Measurements from ENCODE around the gene CDK2AP2. TPM values are rescaled to one million over a fixed set of nuclear protein-coding genes. Genes with fewer than 3 reads are reported as not detected.

The CDK2AP2 gene
- polyA plus RNA-seq, 2 of the 4 experiments (the other 2 are of a cell fraction), result 36.6 to 53.1 TPM

GRCh38 chr11:67501854-67502253 lies 6.1 kb downstream of the CDK2AP2 start:
- H3K9me3 ChIP-seq, result no peaks in the 10 kb centered on the region
- FAIRE-seq (no peak), ATAC-seq (no peak), DNase-seq (ENCODE audit: low read depth in 1 of 2, low spot score in 1 of 2) (no peak)
- H3K4me2 ChIP-seq, result no peak overlapping the region
- peaks cover 24% of the 10 kb centered on the region for H3K4me1 ChIP-seq
- WGBS (ENCODE audit: missing lambda C conversion rate), result 97% methylated on average over 18 of the region's 18 CpGs
- TF ChIP-seq CHD4 (IDR thresholded peaks at IDR 0.05; ENCODE audit: borderline replicate concordance) (no peak), HMGXB4 (CRISPR knock-in tag; IDR thresholded peaks at IDR 0.05; ENCODE audit: borderline replicate concordance) (no peak), ELK1 (IDR thresholded peaks at IDR 0.05; ENCODE audit: low read depth, low read length) (no peak), CBX2 (IDR thresholded peaks at IDR 0.05; ENCODE audit: borderline replicate concordance, low read depth) (no peak), PHF8 (IDR thresholded peaks at IDR 0.05; ENCODE audit: borderline replicate concordance, low read depth) (no peak), HDAC2 (IDR thresholded peaks at IDR 0.05) (no peak), CHD2 (IDR thresholded peaks at IDR 0.05; ENCODE audit: low read length, partially characterized antibody) (no peak), MYC (IDR thresholded peaks at IDR 0.05; ENCODE audit: borderline replicate concordance, low read length) (no peak), E2F6 (IDR thresholded peaks at IDR 0.05; ENCODE audit: borderline replicate concordance, low read depth) (no peak), EHF (CRISPR knock-in tag; IDR thresholded peaks at IDR 0.05) (no peak), ATOH8 (CRISPR knock-in tag; IDR thresholded peaks at IDR 0.05; ENCODE audit: low read depth) (no peak), NPAS2 (CRISPR knock-in tag; IDR thresholded peaks at IDR 0.05; ENCODE audit: borderline replicate concordance) (no peak), RFX5 (IDR thresholded peaks at IDR 0.05) (no peak), TP53 (CRISPR knock-in tag; IDR thresholded peaks at IDR 0.05) (no peak), RNF2 (IDR thresholded peaks at IDR 0.05; ENCODE audit: borderline replicate concordance, low read depth) (no peak)
- H3K27ac ChIP-seq, result no peak overlapping the region
- POLR2A ChIA-PET, result interaction anchor here (1.2 kb wide), 1 partner anchor 100 kb away, joined by 4 read pairs; the partner anchor contains the start of gene PPP1CA
- H3K4me3 ChIP-seq, result no peak overlapping the region
- CTCF ChIA-PET, result interaction anchor here (0.8 to 1.6 kb wide), 3 partner anchors 10 to 107 kb away, joined by 3 read pairs; no protein-coding TSS in a partner anchor

GRCh38 chr11:67500831-67501715 lies 6.9 kb downstream of the CDK2AP2 start:
- no peak overlapping the region for H3K27ac ChIP-seq
- FAIRE-seq, result no peak
- ATAC-seq, result no peak
- 86% methylated on average over 9 of the region's 9 CpGs for WGBS (ENCODE audit: missing lambda C conversion rate)
- POLR2A ChIA-PET, result interaction anchor here (1.2 kb wide), 1 partner anchor 99 kb away, joined by 4 read pairs; the partner anchor contains the start of gene PPP1CA
- no peak overlapping the region for H3K4me3 ChIP-seq
- DNase-seq (ENCODE audit: low read depth in 1 of 2, low spot score in 1 of 2), result no peak
- peak; percentile 66 to 86 for TF ChIP-seq CEBPB (IDR thresholded peaks at IDR 0.05)
- no peak for TF ChIP-seq NR3C1 (IDR thresholded peaks at IDR 0.05)
- TF ChIP-seq HMGXB4 (CRISPR knock-in tag; IDR thresholded peaks at IDR 0.05; ENCODE audit: borderline replicate concordance), result no peak
- peaks cover 17% of the 10 kb centered on the region for H3K4me1 ChIP-seq
- H3K4me2 ChIP-seq, result no peak overlapping the region
- H3K9me3 ChIP-seq, result no peaks in the 10 kb centered on the region
- CTCF ChIA-PET, result interaction anchor here (0.8 to 1.2 kb wide), 4 partner anchors 9 to 150 kb away, joined by 3 read pairs; no protein-coding TSS in a partner anchor
